Adipocyte (in vitro differentiated cells): Measurements from ENCODE around the gene HAPSTR1.
A peak's percentile ranks its signal among the peaks of the same experiment; 100 is the strongest.

Experiments used
- DNase-seq: peaks from one replicate; pipeline ENCODE4 v3.0.0-alpha.2; 2015; ENCODE audit warnings: low read depth
- H3K27me3 ChIP-seq: replicated peaks from 2 replicates; pipeline ENCODE4 v1.7.0; 2013; ENCODE audit warnings: mild to moderate bottlenecking, low read length, moderate library complexity; ENCODE audit not compliant: control insufficient read depth, insufficient read depth
- H3K36me3 ChIP-seq: 2 replicates; pipeline ENCODE4 v1.7.0; 2013; ENCODE audit warnings: low read length, mild to moderate bottlenecking, moderate library complexity; ENCODE audit not compliant: control insufficient read depth, insufficient read depth, severe bottlenecking
- H3K4me1 ChIP-seq: 2 replicates; pipeline ENCODE4 v1.7.0; 2013; ENCODE audit warnings: mild to moderate bottlenecking, low read length, moderate library complexity; ENCODE audit not compliant: control insufficient read depth, insufficient read depth
- H3K4me3 ChIP-seq: 2 replicates; pipeline ENCODE4 v1.7.0; 2013; ENCODE audit warnings: mild to moderate bottlenecking, low read length, moderate library complexity
- H3K9ac ChIP-seq: 2 replicates; pipeline ENCODE4 v1.7.0; 2013; ENCODE audit warnings: mild to moderate bottlenecking, low read length, moderate library complexity
- H3K9me3 ChIP-seq: 2 replicates; pipeline ENCODE4 v1.7.0; 2013; ENCODE audit warnings: mild to moderate bottlenecking, low read length, moderate library complexity; ENCODE audit not compliant: control insufficient read depth

HAPSTR1 gene

DNA sequence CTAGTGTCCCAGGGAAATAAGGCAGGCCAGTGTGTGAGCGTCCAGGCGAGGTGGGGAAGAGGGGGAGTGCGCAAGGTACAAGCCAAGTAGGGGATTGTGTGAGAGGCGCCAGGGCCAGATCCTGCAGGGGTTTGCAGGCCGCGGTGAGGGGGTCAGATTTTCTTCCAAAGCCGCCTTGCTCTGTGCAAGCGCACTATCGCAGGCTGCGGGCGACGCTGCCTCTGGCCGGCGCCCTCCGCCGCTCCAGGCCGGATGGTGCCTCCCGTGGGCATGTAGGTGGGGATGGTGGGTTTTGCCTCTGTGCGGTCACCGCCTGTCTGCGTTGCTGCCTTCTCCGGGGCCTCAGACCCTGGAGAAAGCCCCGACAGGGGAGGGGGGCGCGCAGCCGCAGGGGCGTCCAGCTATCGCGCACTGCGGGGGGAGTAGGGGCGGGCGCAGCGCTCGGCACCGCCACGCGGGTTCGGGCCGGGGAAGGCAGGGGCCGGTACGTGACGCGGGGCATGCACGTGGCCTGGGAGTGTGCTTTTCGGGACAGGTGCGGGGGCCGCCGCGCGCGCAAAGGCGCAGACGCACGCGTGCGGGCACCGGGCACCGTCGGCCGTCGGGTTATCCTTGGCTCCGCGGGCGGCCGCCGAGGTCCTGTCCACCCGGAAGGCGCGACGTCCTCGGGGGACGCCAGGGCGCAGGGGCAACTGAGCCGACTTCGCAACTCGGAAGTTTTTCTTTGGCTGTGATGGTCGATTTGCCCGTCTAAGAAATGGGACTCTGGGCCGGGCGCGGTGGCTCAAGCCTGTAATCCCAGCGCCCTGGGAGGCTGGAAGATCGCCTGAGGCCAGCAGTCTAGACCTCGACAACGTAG, 1.1 kb upstream of the HAPSTR1 start:
- Histone ChIP-seq H3K4me3 (peak overlapping the region; percentile 83), H3K9ac (peak overlapping the region; percentile 93), H3K27me3 (no peaks in the 10 kb centered on the region), H3K4me1 (peaks cover 18% of the 10 kb centered on the region), H3K9me3 (no peaks in the 10 kb centered on the region), H3K36me3 (peaks cover 21% of the 10 kb centered on the region)
- DNase-seq: peak; percentile 57

DNA sequence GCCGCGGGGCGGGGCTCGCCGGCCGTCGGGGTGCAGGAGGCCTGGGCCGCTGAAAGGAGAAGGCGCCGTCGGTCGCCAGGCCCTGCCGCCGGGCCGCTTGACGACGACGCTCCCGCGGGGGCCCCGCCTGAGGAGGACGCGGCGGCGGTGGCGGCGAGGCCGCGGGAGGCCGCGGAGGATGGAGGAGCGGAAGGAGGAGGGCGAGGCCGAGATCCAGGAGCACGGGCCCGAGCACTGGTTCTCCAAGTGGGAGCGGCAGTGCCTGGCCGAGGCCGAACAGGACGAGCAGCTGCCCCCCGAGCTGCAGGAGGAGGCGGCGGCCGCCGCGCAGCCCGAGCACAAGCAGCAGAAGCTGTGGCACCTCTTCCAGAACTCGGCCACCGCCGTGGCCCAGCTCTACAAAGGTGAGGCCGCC, 430 bp downstream of the HAPSTR1 start:
- peak overlapping the region; percentile 98 for H3K4me3 ChIP-seq
- H3K9ac ChIP-seq: peak overlapping the region; percentile 97
- H3K36me3 ChIP-seq: peaks cover 33% of the 10 kb centered on the region
- no peaks in the 10 kb centered on the region for H3K9me3 ChIP-seq
- peak; percentile 62 for DNase-seq
- H3K4me1 ChIP-seq: peaks cover 29% of the 10 kb centered on the region
- no peaks in the 10 kb centered on the region for H3K27me3 ChIP-seq

DNA sequence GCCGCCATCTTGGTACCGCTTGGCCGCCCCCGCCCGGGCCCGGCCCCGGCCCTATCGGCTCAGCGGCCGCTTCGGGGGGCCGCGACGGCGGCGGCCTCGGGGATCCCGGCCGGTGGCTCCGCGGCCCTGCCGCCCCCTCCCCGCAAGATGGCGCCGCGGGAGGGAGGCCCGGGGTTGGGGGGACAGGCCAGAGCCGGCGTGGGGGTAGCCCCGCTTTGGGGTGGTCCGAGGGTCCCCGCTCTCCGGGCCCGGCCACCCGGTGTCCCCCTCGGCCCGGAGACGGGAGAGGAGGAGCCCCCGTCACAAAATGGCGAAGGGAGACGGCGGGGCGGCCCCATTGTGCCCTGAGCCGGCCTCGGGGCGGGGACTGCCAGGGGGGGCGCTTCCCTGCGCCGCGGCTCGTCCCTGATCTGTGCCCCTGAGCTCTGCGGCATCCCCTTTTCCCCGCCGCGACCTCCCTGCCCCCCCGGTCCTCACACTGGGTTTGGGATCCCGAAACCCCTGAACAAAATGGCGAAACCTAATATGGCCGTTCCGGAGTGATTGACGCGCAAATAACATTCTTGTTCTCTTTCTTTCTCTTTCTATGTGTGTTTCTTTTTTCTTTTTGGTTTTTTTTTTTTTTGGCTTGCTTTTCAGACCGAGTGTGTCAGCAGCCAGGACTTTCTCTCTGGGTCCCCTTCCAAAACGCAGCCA, 986 bp downstream of the HAPSTR1 start:
- H3K9me3 ChIP-seq: no peaks in the 10 kb centered on the region
- H3K4me3 ChIP-seq: peak overlapping the region; percentile 98
- H3K27me3 ChIP-seq: no peaks in the 10 kb centered on the region
- peak overlapping the region; percentile 97 for H3K9ac ChIP-seq
- peaks cover 39% of the 10 kb centered on the region for H3K36me3 ChIP-seq
- peaks cover 31% of the 10 kb centered on the region for H3K4me1 ChIP-seq
- peak; percentile 66 for DNase-seq

DNA sequence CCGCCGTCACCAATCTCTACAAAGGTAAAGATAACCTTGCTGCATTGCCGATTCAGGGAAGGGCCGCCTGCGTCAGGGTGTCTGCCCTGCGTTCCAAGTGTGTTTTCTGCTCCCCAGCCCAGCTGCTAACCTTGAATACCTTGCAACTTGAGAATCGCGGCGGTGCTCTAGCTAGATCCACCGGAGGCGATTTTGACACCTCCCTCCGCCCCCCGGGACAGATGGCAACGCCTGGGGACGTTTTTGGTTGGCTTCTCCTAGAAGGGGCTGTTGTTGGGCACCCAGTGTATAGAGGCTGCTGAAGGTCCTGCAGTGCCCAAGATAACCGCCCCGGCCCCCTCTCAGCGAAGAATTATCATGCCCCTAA, 1.5 kb downstream of the HAPSTR1 start:
- no peaks in the 10 kb centered on the region for H3K9me3 ChIP-seq
- no peaks in the 10 kb centered on the region for H3K27me3 ChIP-seq
- H3K9ac ChIP-seq: peak overlapping the region; percentile 97
- H3K4me3 ChIP-seq: peak overlapping the region; percentile 98
- peak; percentile 43 for DNase-seq
- peaks cover 34% of the 10 kb centered on the region for H3K4me1 ChIP-seq
- peaks cover 44% of the 10 kb centered on the region for H3K36me3 ChIP-seq

DNA sequence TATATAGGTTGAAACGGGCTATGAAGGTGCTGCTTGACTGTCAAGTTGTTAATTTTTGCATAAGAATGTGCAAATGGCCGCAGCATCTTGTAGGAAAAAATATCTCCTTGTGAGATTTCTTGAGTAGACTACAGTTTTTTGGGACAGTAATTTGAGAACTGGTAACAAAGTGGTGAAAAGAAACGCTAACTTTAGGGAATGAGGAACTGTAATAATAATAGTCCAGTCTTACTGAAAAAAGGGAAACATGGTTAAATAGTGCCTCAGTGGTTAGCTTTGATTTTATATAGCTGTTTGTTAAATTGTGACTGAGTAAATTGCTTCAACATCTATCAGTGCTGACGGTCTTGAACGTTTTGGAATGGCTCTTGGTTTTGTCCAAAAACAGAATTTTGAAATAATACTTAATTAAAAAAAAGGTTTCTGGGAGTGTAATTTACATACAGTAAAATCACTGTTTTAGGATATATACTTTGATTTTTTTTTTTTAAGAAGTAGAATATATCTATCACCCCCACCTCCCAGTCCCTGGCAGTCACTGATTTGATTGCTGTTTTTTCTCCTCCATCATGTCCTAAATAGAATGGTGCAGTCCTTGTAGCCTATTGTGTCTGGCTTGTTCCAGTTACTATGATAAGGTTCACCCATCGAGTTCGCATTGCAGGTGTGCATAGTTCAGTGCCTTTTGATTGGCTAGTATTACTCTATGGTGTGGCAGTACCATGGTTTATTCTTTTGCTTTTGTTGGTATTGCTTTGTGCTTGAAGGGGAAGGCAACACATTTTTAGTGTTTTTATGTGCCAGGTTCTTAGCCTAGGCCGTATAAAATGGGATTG, 2.8 kb downstream of the HAPSTR1 start:
- peak overlapping the region; percentile 97 for H3K9ac ChIP-seq
- H3K4me3 ChIP-seq: peak overlapping the region; percentile 98
- no peaks in the 10 kb centered on the region for H3K27me3 ChIP-seq
- peaks cover 47% of the 10 kb centered on the region for H3K4me1 ChIP-seq
- peak; percentile 38 for DNase-seq
- H3K36me3 ChIP-seq: peaks cover 50% of the 10 kb centered on the region
- no peaks in the 10 kb centered on the region for H3K9me3 ChIP-seq

DNA sequence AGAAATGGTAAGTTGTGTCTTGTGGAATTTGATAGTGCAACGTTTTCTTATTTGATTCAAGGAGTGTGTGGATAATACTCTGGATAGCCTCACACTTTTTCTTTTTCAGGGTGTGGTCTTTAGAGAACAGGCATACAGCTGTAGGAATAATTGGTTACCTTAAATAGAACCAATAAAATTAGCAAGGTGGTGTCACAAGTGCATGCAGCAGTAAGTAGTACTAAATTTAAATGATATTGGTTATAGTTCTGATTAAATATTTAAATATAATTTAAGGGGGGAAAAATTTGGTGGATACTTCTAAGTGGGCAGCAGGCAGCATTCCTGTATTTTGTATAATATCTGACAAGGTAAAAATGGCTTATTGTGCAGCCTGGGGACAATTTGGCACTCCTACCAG, 3.7 kb downstream of the HAPSTR1 start:
- DNase-seq: no peak
- Histone ChIP-seq H3K9ac (peak overlapping the region; percentile 97), H3K9me3 (no peaks in the 10 kb centered on the region), H3K36me3 (peaks cover 60% of the 10 kb centered on the region), H3K4me3 (peak overlapping the region; percentile 98), H3K4me1 (peaks cover 53% of the 10 kb centered on the region), H3K27me3 (no peaks in the 10 kb centered on the region)

DNA sequence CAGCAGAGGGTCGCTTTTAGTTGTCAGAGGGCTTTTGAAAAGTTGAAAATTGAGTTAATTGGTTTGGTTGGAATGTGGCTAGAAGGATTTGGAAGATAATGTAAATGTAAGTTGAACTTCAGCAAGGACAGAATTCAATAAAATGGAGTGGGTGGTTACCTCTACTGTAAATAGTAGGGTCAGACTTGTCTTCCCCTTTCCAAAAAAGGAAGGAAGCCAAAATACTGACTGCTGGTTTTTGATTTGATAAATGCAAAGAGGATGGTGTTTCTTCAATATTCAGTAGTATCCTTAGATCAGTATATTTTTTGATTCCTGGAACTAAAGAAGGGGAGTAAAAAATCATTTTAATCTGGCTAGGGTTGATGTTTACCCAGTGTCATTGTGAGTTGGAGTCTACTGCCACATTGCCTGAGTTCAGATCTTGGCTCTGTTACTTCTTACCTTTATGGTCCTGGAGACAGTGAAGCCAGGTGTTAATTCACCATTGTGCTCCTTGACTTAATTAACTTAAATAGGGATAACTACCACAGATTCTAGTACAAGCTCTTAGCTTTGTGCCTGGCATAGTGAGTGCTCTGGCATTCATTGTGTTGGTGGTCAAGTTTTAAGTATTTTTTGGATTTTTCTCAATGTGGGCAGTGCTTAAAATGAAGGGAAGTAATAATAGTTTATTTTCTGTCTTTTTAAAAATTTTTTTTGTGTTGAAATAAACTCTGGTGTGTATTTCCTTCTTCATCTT, 4.4 kb downstream of the HAPSTR1 start:
- Histone ChIP-seq H3K27me3 (no peaks in the 10 kb centered on the region), H3K9me3 (no peaks in the 10 kb centered on the region), H3K9ac (peak overlapping the region; percentile 97), H3K4me3 (peak overlapping the region; percentile 98), H3K4me1 (peaks cover 58% of the 10 kb centered on the region), H3K36me3 (peaks cover 66% of the 10 kb centered on the region)
- no peak for DNase-seq

DNA sequence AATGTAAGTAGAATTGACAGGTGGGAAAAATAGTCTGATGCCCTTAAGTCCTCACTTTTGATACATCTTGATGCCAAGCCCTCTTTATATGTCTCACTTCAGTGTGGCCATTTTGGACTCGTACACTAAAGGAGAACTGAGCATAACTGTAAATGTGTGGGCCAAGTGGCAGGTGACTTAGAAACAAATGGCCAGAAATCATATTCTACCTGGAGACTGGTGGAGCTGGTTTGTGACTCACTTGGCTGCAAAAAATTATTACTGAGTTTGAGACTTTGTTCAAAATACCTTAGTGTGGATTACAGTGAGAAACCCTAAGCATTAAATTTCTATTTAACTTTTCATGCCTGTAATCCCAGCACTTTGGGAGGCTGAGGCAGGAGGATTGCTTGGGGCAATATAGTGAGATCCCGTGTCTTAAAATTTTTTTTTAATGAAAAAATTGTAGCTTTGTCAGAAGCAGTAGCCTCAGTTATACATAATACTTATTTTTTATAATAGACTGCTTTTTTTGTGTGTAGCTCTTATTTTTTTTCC, 5.0 kb downstream of the HAPSTR1 start:
- Histone ChIP-seq H3K9ac (peak overlapping the region; percentile 97), H3K9me3 (no peaks in the 10 kb centered on the region), H3K27me3 (no peaks in the 10 kb centered on the region), H3K4me3 (peak overlapping the region; percentile 98), H3K36me3 (peaks cover 73% of the 10 kb centered on the region), H3K4me1 (peaks cover 65% of the 10 kb centered on the region)
- DNase-seq: no peak

DNA sequence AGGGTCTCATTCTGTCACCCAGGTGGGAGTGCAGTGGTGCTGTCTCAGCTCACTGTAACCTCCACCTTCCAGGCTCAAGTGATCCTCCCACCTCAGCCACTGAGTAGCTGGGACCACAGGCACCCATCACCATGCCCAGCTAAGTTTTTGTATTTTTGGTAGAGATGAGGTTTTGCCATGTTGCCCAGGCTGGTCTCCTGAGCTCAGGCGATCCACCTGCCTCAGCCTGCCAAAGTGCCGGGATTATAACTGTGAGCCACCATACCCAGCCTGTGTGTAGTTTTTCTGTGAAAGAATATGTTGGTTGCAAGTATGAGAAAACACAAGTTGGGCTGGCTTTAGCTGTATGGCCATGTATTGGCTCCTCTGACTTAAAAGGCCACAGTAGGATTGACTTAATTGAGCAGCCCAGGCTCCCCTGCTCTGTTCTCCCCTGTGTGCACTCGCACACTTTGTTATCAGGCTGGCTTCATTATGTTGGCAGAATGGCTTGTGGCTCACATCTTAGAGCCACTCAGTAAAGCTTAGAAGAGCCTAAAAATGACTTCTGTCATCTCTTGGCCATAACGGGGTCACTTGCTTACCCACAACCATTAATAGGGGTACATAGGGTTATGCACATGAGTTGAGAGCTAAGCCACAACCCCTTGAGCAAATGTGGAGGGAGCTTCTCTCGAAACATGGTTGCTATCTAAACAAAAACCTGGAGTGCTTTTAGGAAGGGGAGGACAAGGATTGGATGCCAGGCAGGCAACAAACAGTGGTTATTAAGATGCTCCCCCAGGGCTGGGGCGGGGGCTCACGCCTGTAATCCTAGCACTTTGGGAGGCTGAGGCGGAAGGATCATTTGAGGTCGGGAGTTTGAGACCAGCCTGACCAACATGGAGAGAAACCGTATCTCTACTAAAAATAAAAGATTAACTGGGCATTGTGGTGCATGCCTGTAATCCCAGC, 6.1 kb downstream of the HAPSTR1 start:
- no peaks in the 10 kb centered on the region for H3K9me3 ChIP-seq
- no peak for DNase-seq
- peaks cover 84% of the 10 kb centered on the region for H3K36me3 ChIP-seq
- H3K4me1 ChIP-seq: peaks cover 73% of the 10 kb centered on the region
- H3K27me3 ChIP-seq: no peaks in the 10 kb centered on the region
- H3K4me3 ChIP-seq: peak overlapping the region; percentile 27
- no peak overlapping the region for H3K9ac ChIP-seq
